ENCODE data around the gene LUC7L3. TPM values are rescaled to one million over a fixed set of nuclear protein-coding genes. Genes with fewer than 3 reads are reported as not detected.

The LUC7L3 gene
- total RNA-seq, 1 donor from 2014 or later: 32.0 TPM

- H3K36me3 ChIP-seq: no peaks in the 10 kb centered on the region
- intact Hi-C loops (cut with DNase I): no loop called here
- H3K27ac ChIP-seq: peak overlapping the region; percentile 88 to 91
- no peak for DNase-seq (ENCODE audit: low spot score in 2 of 2)
- no peaks in the 10 kb centered on the region for H3K27me3 ChIP-seq
- H3K4me1 ChIP-seq: peaks cover 11 to 28% of the 10 kb centered on the region in 2 donors
- H3K4me3 ChIP-seq: no peak overlapping the region
- no peaks in the 10 kb centered on the region for H3K9me3 ChIP-seq
- TF ChIP-seq, protein P1, sequence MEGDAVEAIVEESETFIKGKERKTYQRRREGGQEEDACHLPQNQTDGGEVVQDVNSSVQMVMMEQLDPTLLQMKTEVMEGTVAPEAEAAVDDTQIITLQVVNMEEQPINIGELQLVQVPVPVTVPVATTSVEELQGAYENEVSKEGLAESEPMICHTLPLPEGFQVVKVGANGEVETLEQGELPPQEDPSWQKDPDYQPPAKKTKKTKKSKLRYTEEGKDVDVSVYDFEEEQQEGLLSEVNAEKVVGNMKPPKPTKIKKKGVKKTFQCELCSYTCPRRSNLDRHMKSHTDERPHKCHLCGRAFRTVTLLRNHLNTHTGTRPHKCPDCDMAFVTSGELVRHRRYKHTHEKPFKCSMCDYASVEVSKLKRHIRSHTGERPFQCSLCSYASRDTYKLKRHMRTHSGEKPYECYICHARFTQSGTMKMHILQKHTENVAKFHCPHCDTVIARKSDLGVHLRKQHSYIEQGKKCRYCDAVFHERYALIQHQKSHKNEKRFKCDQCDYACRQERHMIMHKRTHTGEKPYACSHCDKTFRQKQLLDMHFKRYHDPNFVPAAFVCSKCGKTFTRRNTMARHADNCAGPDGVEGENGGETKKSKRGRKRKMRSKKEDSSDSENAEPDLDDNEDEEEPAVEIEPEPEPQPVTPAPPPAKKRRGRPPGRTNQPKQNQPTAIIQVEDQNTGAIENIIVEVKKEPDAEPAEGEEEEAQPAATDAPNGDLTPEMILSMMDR (IDR thresholded peaks at IDR 0.05): no peak
Measured at GRCh38 chr17:50710025-50710424, 9.4 kb upstream of the LUC7L3 start.

- TF ChIP-seq, protein P1 (IDR thresholded peaks at IDR 0.05): no peak
- Histone ChIP-seq H3K27me3 (no peaks in the 10 kb centered on the region), H3K4me1 (peaks cover 11 to 28% of the 10 kb centered on the region in 2 donors), H3K9me3 (no peaks in the 10 kb centered on the region), H3K27ac (peak overlapping the region in 1 of 2 donors; percentile 91), H3K4me3 (no peak overlapping the region), H3K36me3 (no peaks in the 10 kb centered on the region)
- intact Hi-C loops (cut with DNase I): no loop called here
- no peak for DNase-seq (ENCODE audit: low spot score in 2 of 2)
Measured at GRCh38 chr17:50710650-50711049, 8.8 kb upstream of the LUC7L3 start.

DNA sequence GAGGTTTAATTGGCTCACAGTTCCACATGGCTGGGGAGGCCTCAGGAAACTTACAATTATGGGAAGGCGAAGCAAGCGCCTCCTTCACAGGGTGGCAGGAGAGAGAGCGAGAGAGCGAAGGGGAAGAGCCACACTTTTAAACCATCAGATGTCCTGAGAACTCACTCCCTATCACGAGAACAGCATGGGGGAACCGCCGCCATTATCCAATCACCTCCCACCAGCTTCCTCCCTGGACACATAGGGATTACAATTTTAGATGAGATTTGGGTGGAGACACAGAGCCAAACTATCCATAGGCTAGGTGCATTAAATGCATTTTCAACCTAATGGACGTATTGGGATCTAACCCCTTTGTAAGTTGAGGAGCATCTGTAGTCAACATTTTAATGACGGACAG lies 6.8 kb upstream of the LUC7L3 start:
- Histone ChIP-seq H3K4me3 (no peak overlapping the region), H3K27me3 (no peaks in the 10 kb centered on the region), H3K27ac (no peak overlapping the region), H3K4me1 (peaks cover 11 to 16% of the 10 kb centered on the region in 2 donors), H3K9me3 (no peaks in the 10 kb centered on the region), H3K36me3 (no peaks in the 10 kb centered on the region)
- no peak for DNase-seq (ENCODE audit: low spot score in 2 of 2)
- TF ChIP-seq, protein P1 (IDR thresholded peaks at IDR 0.05): no peak
- intact Hi-C loops (cut with DNase I): no loop called here

DNA sequence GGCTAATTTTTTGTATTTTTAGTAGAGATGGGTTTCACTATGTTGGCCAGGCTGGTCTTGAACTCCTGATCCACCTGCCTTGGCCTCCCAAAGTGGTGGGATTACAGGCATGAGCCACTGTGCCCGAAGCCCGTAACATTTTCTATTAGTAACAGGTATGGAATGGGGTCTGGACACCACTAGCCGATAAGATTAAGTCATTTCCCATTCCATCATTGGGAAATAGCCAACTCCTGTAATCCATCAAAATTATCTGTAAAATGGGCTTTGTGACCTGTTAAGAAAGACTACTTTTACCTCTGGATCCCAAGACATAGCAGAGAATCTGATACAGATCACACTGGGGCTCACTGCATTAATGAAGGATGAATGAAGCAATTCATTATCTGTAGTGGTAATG lies 3.9 kb upstream of the LUC7L3 start:
- Histone ChIP-seq H3K9me3 (no peaks in the 10 kb centered on the region), H3K4me3 (no peak overlapping the region), H3K4me1 (peaks cover 0 to 3% of the 10 kb centered on the region in 2 donors), H3K27me3 (no peaks in the 10 kb centered on the region), H3K36me3 (no peaks in the 10 kb centered on the region), H3K27ac (no peak overlapping the region)
- intact Hi-C loops (cut with DNase I): no loop called here
- TF ChIP-seq, protein P1 (IDR thresholded peaks at IDR 0.05): no peak
- no peak for DNase-seq (ENCODE audit: low spot score in 2 of 2)

GRCh38 chr17:50719924-50720794 lies 756 bp downstream of the LUC7L3 start:
- peak overlapping the region; percentile 91 to 97 for H3K27ac ChIP-seq
- no peak for DNase-seq (ENCODE audit: low spot score in 2 of 2)
- H3K9me3 ChIP-seq: no peaks in the 10 kb centered on the region
- no peaks in the 10 kb centered on the region for H3K36me3 ChIP-seq
- TF ChIP-seq, protein P1 (IDR thresholded peaks at IDR 0.05): no peak
- H3K4me3 ChIP-seq: peak overlapping the region; percentile 77 to 95
- peaks cover 15 to 26% of the 10 kb centered on the region in 2 donors for H3K4me1 ChIP-seq
- H3K27me3 ChIP-seq: no peaks in the 10 kb centered on the region
- intact Hi-C loops (cut with DNase I): loop anchor here (1.0 kb wide), 1 partner anchor 13 kb away; the partner anchor contains the start of gene ANKRD40
